Ovary (tissue), 9 donors: ENCODE data around the gene SEMA6A. TPM values are rescaled to one million over a fixed set of nuclear protein-coding genes. Genes with fewer than 3 reads are reported as not detected.

Experiments
- DNase-seq, 5 donors: peaks; one replicate each; pipeline ENCODE4 v3.0.0-alpha.2; 2019 to 2020
- H3K27ac ChIP-seq, 2 donors: fragments of 200-600 bp; one replicate each; pipeline versions ENCODE4 v1.5.1 to v1.8.0; 2019 to 2022
- H3K27me3 ChIP-seq: fragments of 200-600 bp; one replicate; pipeline ENCODE4 v1.8.0; 2022
- H3K36me3 ChIP-seq: fragments of 200-600 bp; sonication (generic); one replicate; pipeline ENCODE4 v1.5.1; 2019
- H3K4me1 ChIP-seq: one replicate; pipeline ENCODE4 v1.8.1; 2013; ENCODE audit warnings: mild to moderate bottlenecking, moderate library complexity; ENCODE audit not compliant: insufficient read depth
- H3K4me3 ChIP-seq: fragments of 200-600 bp; sonication (generic); one replicate; pipeline ENCODE4 v1.5.1; 2017
- H3K9me3 ChIP-seq, 2 donors: fragments of 200-600 bp in 1 of 2; sonication (generic) in 1 of 2; one replicate each; pipeline versions ENCODE4 v1.5.1 to v1.8.1; 2013 to 2019; ENCODE audit warnings: mild to moderate bottlenecking in 1 of 2, moderate library complexity in 1 of 2
- EP300 ChIP-seq: sonication (generic); formaldehyde crosslinking; IDR thresholded peaks from one replicate; pipeline ENCODE4 v1.6.1; 2017; ENCODE audit warnings: antibody characterized with exemption
- POLR2A ChIP-seq: fragments of 450-650 bp; IDR thresholded peaks from one replicate; pipeline ENCODE4 v1.6.1; 2017; ENCODE audit warnings: antibody characterized with exemption, mild to moderate bottlenecking, moderate library complexity
- WGBS, 3 donors: extraction: QIAGEN DNeasy Blood & Tissue Kit in 1 of 3; methylation state at CpG; one replicate each; pipeline versions ENCODE4 v1.1.5 to v1.1.7; 2013 to 2017; 5-methylcytosine and 5-hydroxymethylcytosine counted together
- intact Hi-C, 4 donors: fragments of 100-400 bp; cut with DNase I; formaldehyde crosslinking; loops; one replicate each; pipeline versions ENCODE4 v1.11.0 to v1.15.1; 2022 to 2023
- polyA plus RNA-seq, 2 donors: library from polyadenylated mRNA; stranded (reverse); fragments of 200-250 nt in 1 of 2; fragments of 350-450 nt in 1 of 2; fragmentation: Illumina TruSeq in 1 of 2; extraction: RNeasy Lipid Tissue Mini Kit (QIAGEN cat#74804) in 1 of 2; gene quantifications; one replicate each; pipeline ENCODE4 v1.2.3, GENCODE V29; 2013 to 2014
- total RNA-seq, 7 donors: library from RNA; depleted of rRNA in 2 of 7; stranded (reverse); fragments of >200 nt in 2 of 7; fragmentation: NEBNext Ultra II Directional in 3 of 7; extraction: Animal tissue kit (Norgen Biotek cat#: 25700) in 3 of 7; gene quantifications; one replicate each; pipeline versions ENCODE4 v1.1.0 to v1.2.4, GENCODE V29; 2016 to 2023
- TF ChIP-seq, protein P1 (sequence below), 3 donors: fragments of 450-650 bp in 2 of 3; fragments of 200-600 bp in 1 of 3; IDR thresholded peaks; one replicate each; pipeline versions ENCODE4 v1.5.1 to v1.8.0; 2016 to 2022; ENCODE audit warnings: antibody characterized with exemption in 3 of 3, mild to moderate bottlenecking in 1 of 3
- donor health status: DM: no; HTN: no; CAD: no; lungs with moderate emphysema.
- donor health status: DM: no; HTN: no; CAD: no.
- donor health status: Bipolar disorder and iron deficiency.
- donor health status: DM: yes; HTN: yes; CAD: no.
- donor health status: DM: no; HTN: no; CAD: no.
- donor health status: DM: yes; HTN: yes; CAD: no.

SEMA6A gene
- total and polyA plus RNA-seq, 9 donors: 5.7 to 57.1 (median 26.3) TPM

DNA sequence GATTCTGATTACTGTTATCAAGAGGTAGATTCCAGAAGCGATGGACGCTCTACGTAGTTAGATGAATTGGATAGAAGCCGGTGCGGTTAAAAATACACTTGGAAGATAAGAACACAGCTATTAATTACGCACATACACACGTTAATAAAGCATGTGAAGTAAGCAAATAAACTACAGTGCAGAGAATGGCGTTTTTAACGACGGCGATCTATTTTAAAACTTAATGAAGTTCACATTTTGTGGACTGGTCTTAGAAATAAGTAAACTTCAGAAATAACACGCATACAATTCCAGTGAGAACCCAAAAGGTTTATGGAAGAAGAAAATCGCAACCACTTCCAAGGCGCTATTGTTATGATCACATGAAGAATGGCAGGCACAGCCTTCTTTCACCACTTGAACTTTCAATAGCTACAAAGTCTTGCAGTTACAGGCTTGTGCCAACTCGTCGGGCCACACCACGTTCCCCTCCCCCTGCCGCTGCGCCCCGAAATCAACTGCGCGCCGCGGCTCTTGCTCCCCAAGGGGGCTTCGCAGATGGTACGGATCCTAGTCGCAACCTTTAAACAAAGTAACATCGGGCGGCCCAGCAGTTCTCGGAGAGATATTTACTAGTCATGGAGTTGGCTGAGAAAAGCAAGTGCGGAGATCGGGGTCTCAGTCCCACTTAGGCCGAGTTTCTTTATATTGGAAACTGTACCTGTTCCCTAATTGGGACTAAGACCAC lies 866 bp upstream of the SEMA6A start:
- H3K27ac ChIP-seq: peak overlapping the region; percentile 43 to 88
- H3K4me1 ChIP-seq: peaks cover 2% of the 10 kb centered on the region
- DNase-seq: peak; percentile 28 to 69 (median 52)
- intact Hi-C loops: no loop called here
- no peaks in the 10 kb centered on the region for H3K9me3 ChIP-seq
- 1% methylated on average over 33 of the region's 33 CpGs for WGBS, 3 donors
- no peaks in the 10 kb centered on the region for H3K36me3 ChIP-seq
- no peak for TF ChIP-seq EP300
- TF ChIP-seq POLR2A: no peak
- TF ChIP-seq, protein P1, sequence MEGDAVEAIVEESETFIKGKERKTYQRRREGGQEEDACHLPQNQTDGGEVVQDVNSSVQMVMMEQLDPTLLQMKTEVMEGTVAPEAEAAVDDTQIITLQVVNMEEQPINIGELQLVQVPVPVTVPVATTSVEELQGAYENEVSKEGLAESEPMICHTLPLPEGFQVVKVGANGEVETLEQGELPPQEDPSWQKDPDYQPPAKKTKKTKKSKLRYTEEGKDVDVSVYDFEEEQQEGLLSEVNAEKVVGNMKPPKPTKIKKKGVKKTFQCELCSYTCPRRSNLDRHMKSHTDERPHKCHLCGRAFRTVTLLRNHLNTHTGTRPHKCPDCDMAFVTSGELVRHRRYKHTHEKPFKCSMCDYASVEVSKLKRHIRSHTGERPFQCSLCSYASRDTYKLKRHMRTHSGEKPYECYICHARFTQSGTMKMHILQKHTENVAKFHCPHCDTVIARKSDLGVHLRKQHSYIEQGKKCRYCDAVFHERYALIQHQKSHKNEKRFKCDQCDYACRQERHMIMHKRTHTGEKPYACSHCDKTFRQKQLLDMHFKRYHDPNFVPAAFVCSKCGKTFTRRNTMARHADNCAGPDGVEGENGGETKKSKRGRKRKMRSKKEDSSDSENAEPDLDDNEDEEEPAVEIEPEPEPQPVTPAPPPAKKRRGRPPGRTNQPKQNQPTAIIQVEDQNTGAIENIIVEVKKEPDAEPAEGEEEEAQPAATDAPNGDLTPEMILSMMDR (IDR thresholded peaks at IDR 0.05): no peak
- peak overlapping the region; percentile 71 for H3K4me3 ChIP-seq
- H3K27me3 ChIP-seq: no peaks in the 10 kb centered on the region

DNA sequence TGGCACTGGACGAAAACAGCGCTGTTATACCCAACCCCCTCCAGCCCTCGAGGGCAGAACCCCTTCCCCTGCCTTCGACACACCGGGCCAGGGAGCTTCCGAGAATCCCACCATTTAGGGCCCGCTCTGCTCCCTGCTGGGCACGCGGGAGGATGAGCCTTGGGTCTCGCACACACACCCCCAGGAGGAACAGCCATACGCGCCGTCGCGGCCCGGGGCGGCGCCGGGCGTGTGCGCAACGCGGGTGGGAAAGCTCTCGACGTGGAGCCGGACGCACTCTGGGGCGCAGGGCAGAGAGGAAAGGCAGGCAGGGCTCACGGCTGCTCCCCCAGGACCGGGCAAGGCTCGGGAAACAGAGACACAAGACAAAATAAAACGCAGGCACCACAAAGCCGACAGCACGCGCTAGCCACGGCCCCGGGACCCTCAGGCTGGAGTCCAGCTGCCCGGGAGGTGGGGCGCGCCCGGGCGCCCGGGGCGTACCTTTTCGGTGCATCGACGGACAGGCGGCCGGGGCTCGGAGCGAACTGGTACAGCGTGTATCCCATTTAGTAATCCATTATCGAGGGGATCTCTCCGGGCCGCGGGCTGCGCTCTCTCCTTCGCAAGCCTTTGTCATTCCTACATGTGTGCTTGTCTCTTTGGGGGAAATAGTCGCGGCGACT lies 789 bp downstream of the SEMA6A start:
- intact Hi-C loops: no loop called here
- TF ChIP-seq, protein P1 (IDR thresholded peaks at IDR 0.05): no peak
- TF ChIP-seq EP300 (no peak), POLR2A (no peak)
- H3K4me3 ChIP-seq: peak overlapping the region; percentile 71
- H3K9me3 ChIP-seq: no peaks in the 10 kb centered on the region
- peak; percentile 13 to 61 (median 44) for DNase-seq
- H3K4me1 ChIP-seq: peaks cover 2% of the 10 kb centered on the region
- 0 to 1% (median 1%) methylated on average over 61 of the region's 61 CpGs for WGBS, 3 donors
- H3K27ac ChIP-seq: peak overlapping the region; percentile 43 to 88
- no peaks in the 10 kb centered on the region for H3K36me3 ChIP-seq
- no peaks in the 10 kb centered on the region for H3K27me3 ChIP-seq

DNA sequence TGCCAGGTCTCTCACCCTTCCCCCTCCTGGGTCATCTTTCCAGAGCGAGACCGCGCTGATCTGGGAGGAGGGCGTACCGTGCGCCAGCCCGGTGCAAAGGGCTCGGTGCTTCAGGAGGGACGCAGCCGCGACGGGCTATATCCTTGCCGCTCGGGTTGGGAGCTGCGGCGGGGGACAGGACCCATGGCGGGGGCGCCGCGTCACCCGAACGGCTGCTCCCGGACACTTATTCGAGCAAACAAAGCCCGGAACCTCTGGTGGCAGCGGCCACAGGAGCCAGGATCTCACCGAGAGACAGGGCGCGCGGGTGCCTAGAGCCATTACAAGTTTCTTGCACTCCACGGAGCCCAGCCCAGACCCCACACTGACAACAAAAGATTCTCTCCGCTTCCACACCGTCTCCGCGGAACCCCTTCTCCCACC lies 1.3 kb downstream of the SEMA6A start:
- TF ChIP-seq, protein P1 (IDR thresholded peaks at IDR 0.05): no peak
- TF ChIP-seq POLR2A (no peak), EP300 (no peak)
- H3K9me3 ChIP-seq: no peaks in the 10 kb centered on the region
- DNase-seq: peak in 4 of 5 donors; percentile 15 to 68 (median 48)
- intact Hi-C loops: no loop called here
- H3K4me3 ChIP-seq: peak overlapping the region; percentile 71
- no peaks in the 10 kb centered on the region for H3K27me3 ChIP-seq
- no peaks in the 10 kb centered on the region for H3K36me3 ChIP-seq
- peaks cover 2% of the 10 kb centered on the region for H3K4me1 ChIP-seq
- peak overlapping the region in 1 of 2 donors; percentile 88 for H3K27ac ChIP-seq
- WGBS, 3 donors: 0 to 1% (median 1%) methylated on average over 20 to 35 of the region's 35 CpGs

DNA sequence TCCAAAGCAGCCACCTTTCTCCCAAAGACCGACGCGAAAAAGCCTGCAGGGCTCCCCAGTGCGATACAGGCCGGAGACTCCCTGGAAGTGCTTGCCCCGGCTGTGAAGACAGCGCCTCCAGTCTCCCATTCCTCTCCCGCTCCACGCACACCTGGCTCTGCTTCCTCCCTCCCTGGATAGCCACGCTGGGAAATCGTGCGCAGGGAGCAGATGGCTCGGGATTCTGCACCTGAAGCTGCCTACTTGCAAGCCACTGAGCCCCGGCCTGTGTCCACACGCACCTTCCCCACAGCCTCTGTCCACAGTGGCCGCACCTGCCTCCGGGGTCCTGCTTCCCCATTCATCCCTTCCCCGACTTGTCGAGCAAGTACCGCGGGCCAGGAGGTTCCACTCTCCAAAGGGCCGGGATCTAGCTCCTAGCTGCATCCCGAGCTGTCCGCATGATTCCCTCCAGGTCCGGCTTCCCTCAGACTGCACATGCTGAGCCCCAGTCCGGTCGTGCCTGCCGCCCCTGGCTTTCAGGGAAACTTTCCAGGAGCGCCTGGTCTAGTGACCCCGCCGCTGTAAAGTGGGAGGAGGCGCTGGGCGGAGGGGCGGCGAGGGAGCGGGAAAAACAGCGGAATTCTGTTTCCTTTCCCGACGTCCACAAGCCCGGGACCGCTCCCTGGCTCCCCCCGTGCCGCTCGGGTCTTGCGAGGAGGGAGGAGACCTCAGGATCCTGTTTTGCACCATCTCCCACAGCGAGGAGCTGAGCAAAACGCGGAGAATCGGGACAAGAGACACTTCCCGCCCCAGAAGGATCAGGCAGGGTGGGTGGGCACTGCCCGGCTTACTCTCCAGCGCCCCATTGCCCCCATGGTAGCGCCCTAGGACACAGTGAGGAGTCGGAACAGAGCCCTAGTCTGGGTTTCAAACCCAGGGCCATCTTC lies 2.0 kb downstream of the SEMA6A start:
- Histone ChIP-seq H3K36me3 (no peaks in the 10 kb centered on the region), H3K27me3 (no peaks in the 10 kb centered on the region), H3K4me3 (peak overlapping the region; percentile 71), H3K9me3 (no peaks in the 10 kb centered on the region), H3K4me1 (peaks cover 2% of the 10 kb centered on the region), H3K27ac (peak overlapping the region in 1 of 2 donors; percentile 88)
- TF ChIP-seq POLR2A: no peak
- TF ChIP-seq, protein P1 (IDR thresholded peaks at IDR 0.05): no peak
- peak; percentile 10 for TF ChIP-seq EP300
- DNase-seq: peak; percentile 23 to 62 (median 53)
- WGBS, 3 donors: 1 to 3% (median 2%) methylated on average over 53 to 54 of the region's 54 CpGs
- intact Hi-C loops: no loop called here
